ENCODE results near the gene IL3. TPM values are rescaled to one million over a fixed set of nuclear protein-coding genes. Genes with fewer than 3 reads are reported as not detected.

Gene IL3
- total and polyA plus RNA-seq, 9 of the 15 experiments (the other 6 are each of a cell fraction or from before 2014, with no cell fraction given): not detected

- TF ChIP-seq CHD7 (IDR thresholded peaks at IDR 0.05; ENCODE audit: low read depth, low read length): no peak
- no peak for TF ChIP-seq TAF9B (IDR thresholded peaks at IDR 0.05; ENCODE audit: partially characterized antibody)
- TF ChIP-seq ZBTB8A (IDR thresholded peaks at IDR 0.05; ENCODE audit: partially characterized antibody): no peak
- 0 out of 2 replicates have a peak, but pooled peaks have one; percentile 51 for TF ChIP-seq NBN (IDR thresholded peaks at IDR 0.05; ENCODE audit: low read depth)
- TF ChIP-seq ZNF384 (IDR thresholded peaks at IDR 0.05; ENCODE audit: low read depth, low read length): peak; percentile 42; the same call in 1 of the 2 replicates
- no peak for TF ChIP-seq XRCC3 (IDR thresholded peaks at IDR 0.05)
- no peak for TF ChIP-seq SMAD3 (CRISPR knock-in tag; conservative IDR thresholded peaks at IDR 0.05)
- no peak for TF ChIP-seq PCBP1 (IDR thresholded peaks at IDR 0.05; ENCODE audit: low read depth, low read length, poor library complexity, severe bottlenecking)
- no peak for TF ChIP-seq HIVEP1 (CRISPR knock-in tag; IDR thresholded peaks at IDR 0.05)
- TF ChIP-seq CUX1 (CRISPR knock-in tag; IDR thresholded peaks at IDR 0.05): no peak
- TF ChIP-seq NCOA6 (IDR thresholded peaks at IDR 0.05): no peak
- TF ChIP-seq ZNF77 (CRISPR knock-in tag; IDR thresholded peaks at IDR 0.05): no peak
These were observed 43.0 kb downstream of the IL3 start (continued) for GRCh38 chr5:132103332-132103951.

All from K562 (cell line).